ENCODE measurements around the gene PIK3R6.

DNA sequence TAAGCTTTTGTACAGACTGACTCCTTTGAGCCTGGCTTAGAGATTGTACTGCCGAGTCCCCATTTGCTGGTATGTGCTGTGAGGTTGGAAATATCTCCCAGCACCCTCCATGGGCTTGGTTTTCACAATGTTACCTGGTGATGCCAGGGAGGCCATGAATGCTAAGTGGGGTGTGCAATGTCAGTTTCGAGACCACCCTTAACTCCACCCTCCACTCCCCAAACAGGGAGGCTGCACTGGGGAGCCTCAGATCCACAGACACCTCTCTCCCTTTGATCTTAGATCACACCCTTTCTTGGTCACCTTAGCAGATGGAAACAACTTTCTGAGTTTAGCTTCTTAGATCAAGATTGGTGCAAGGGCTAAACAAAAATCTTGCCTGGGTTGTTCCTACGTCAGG lies 28.6 kb upstream of the PIK3R6 start:
- TF ChIP-seq GATA2 (IDR thresholded peaks at IDR 0.05; ENCODE audit: low read depth, low read length) = no peak
- TF ChIP-seq GATA3 (IDR thresholded peaks at IDR 0.05; ENCODE audit: low read depth, low read length) = no peak

Data from SH-SY5Y (cell line).